Peyer's patch (tissue), 4 donors: ENCODE measurements around the gene PNCK.

ENCODE experiments used
- CTCF ChIP-seq, 6 experiments: fragments of 450-650 bp in 4 of 6; fragments of 200-600 bp in 2 of 6; sonication (generic) in 1 of 6; IDR thresholded peaks; one replicate each; pipeline ENCODE4 v1.5.1; 2017 to 2019; ENCODE audit warnings: antibody characterized with exemption in 6 of 6, mild to moderate bottlenecking in 3 of 6, moderate library complexity in 1 of 6
- POLR2A ChIP-seq, 2 donors: fragments of 450-650 bp; IDR thresholded peaks; one replicate each; pipeline ENCODE4 v1.5.1; 2017; ENCODE audit warnings: antibody characterized with exemption in 2 of 2, mild to moderate bottlenecking in 2 of 2, moderate library complexity in 2 of 2

GRCh38 chrX:153645151-153645550 is 28.5 kb downstream of the PNCK start:
- TF ChIP-seq POLR2A (IDR thresholded peaks at IDR 0.05), result no peak
- TF ChIP-seq CTCF (IDR thresholded peaks at IDR 0.05), result no peak
